GM10248 (cell line): ENCODE results near the gene CSDE1.

Experiments
- CTCF ChIA-PET: fragments of 300-600 bp; sonication (Branson Sonifier 250); formaldehyde crosslinking; extraction: SDS; loops from one replicate; lab custom pipeline; 2021; ENCODE audit warnings: antibody characterized with exemption; lab: Yijun Ruan, JAX
- POLR2A ChIA-PET: fragments of 350-650 bp; sonication (Branson Sonifier 250); formaldehyde crosslinking; extraction: SDS; loops from one replicate; lab custom pipeline; 2020; ENCODE audit warnings: antibody characterized with exemption; lab: Yijun Ruan, JAX
- DNase-seq: peaks from one replicate; pipeline ENCODE4 v3.0.0; 2012; ENCODE audit errors: extremely low spot score
- CTCF ChIP-seq: IDR thresholded peaks from 2 replicates; pipeline ENCODE4 v1.5.1; 2012; ENCODE audit warnings: mild to moderate bottlenecking, low read depth; ENCODE audit errors: extremely low read depth, missing control alignments, control extremely low read depth

The CSDE1 gene

DNA sequence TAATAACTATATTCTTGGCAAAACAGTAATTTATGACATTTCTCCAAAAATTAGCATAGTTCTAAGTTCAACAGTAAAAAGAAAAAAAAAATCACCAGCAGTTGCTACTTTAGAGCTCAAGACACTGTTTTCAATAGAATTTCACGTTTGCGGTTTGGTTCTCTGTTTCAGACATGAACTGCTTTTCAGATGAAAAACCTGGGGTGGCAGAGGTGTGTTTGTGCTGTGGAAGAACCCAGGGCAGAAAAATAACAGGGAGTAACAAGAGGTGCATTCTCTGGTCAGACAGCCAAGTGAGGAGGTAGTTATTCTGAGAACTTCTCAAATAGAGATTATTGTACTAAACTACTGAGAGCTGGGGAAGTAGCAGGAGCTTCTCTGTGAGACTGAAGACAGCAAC, 50.2 kb downstream of the CSDE1 start:
- TF ChIP-seq CTCF: no peak
- DNase-seq: no peak
- ChIA-PET POLR2A (interaction anchor here (0.8 to 1.8 kb wide), 2 partner anchors 9 to 15 kb away, joined by 4 to 5 read pairs; no protein-coding TSS in a partner anchor), CTCF (interaction anchor here (1.5 to 2.0 kb wide), 4 partner anchors 8 to 66 kb away, joined by 3 to 8 read pairs (median 5); partner anchors contain the start of gene AMPD1)

GRCh38 chr1:114703242-114703641, 54.5 kb downstream of the CSDE1 start:
- no peak for TF ChIP-seq CTCF

GRCh38 chr1:114702737-114703136, 55.0 kb downstream of the CSDE1 start:
- no peak for DNase-seq
- ChIA-PET CTCF (interaction anchor here (1.0 to 2.8 kb wide), 8 partner anchors 7 to 357 kb away, joined by 3 to 8 read pairs (median 4); partner anchors contain the start of gene AMPD1), POLR2A (no interaction called here)
- TF ChIP-seq CTCF: no peak

More at GRCh38 chr1:114703242-114703641, 54.5 kb downstream of the CSDE1 start:
- ChIA-PET CTCF (interaction anchor here (1.0 to 2.8 kb wide), 10 partner anchors 8 to 357 kb away, joined by 3 to 8 read pairs (median 4); partner anchors contain the start of genes AMPD1 and NRAS), POLR2A (no interaction called here)
- DNase-seq: no peak

DNA sequence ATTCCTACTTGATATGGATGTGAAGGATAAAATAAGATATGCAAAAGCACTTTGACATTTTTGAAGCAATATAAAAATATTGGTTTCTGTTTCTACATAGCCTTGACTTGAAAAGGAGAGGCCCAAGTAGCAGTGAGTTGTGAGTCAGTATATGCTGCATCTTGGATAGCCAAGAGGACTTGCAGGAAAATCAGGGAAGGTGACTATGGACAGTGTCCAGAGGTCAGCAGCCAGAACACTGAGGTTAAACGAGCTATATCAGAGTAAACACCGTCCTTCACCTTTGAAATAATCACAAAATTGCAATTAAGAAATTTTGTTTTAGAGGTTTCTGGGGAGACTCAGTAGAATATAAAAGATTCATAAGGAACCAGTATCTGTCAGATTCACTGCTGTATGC, 55.9 kb downstream of the CSDE1 start:
- ChIA-PET POLR2A (no interaction called here), CTCF (interaction anchor here (0.9 to 2.8 kb wide), 3 partner anchors 11 to 48 kb away, joined by 3 to 7 read pairs (median 3); no protein-coding TSS in a partner anchor)
- DNase-seq: no peak
- TF ChIP-seq CTCF: no peak

GRCh38 chr1:114700036-114700600, 57.7 kb downstream of the CSDE1 start:
- POLR2A ChIA-PET: no interaction called here
- no peak for TF ChIP-seq CTCF
- no peak for DNase-seq
- CTCF ChIA-PET: no interaction called here

- no peak for DNase-seq
- TF ChIP-seq CTCF: no peak
- POLR2A ChIA-PET: no interaction called here
- CTCF ChIA-PET: no interaction called here
Observed at GRCh38 chr1:114696810-114697209, 61.0 kb downstream of the CSDE1 start.
